Hematopoietic multipotent progenitor cell treated with erythropoietin and hydrocortisone succinate and interleukin-3 and kit ligand, for 15 days (in vitro differentiated cells): Measurements from ENCODE around the gene TEDC1.
A peak's percentile ranks its signal among the peaks of the same experiment; 100 is the strongest.

Experiments
- DNase-seq: peaks from one replicate; pipeline ENCODE4 v3.0.0-alpha.2; 2015; ENCODE audit warnings: low spot score

The TEDC1 gene

GRCh38 chr14:105484997-105485393 is 6.1 kb upstream of the TEDC1 start:
- no peak for DNase-seq

GRCh38 chr14:105485739-105486162 is 5.3 kb upstream of the TEDC1 start:
- peak; percentile 38 for DNase-seq

- no peak for DNase-seq
Measured at GRCh38 chr14:105486163-105486973, 4.7 kb upstream of the TEDC1 start, which contains the start of gene CRIP1. Gene CRIP1, plus strand, starts transcription at chr14:105486886. Its CDS starts 374 bp downstream, at chr14:105487260.

- DNase-seq, result no peak
Measured at GRCh38 chr14:105486974-105487448, 4.0 kb upstream of the TEDC1 start.

- no peak for DNase-seq
Measured at GRCh38 chr14:105487449-105487985, 3.5 kb upstream of the TEDC1 start.

- DNase-seq, result no peak
Measured at GRCh38 chr14:105487986-105488777, 2.9 kb upstream of the TEDC1 start.

- DNase-seq, result no peak
Measured at GRCh38 chr14:105488781-105489541, 2.1 kb upstream of the TEDC1 start.

- DNase-seq, result peak; percentile 80
Measured at GRCh38 chr14:105489542-105490266, 1.3 kb upstream of the TEDC1 start.

- no peak for DNase-seq
Measured at GRCh38 chr14:105490267-105490571, 827 bp upstream of the TEDC1 start.

GRCh38 chr14:105491366-105491973 is 424 bp downstream of the TEDC1 start:
- peak; percentile 90 for DNase-seq

- DNase-seq, result no peak
Measured at GRCh38 chr14:105492031-105492970, 1.3 kb downstream of the TEDC1 start.

- DNase-seq, result no peak
Measured at GRCh38 chr14:105492971-105493871, 2.2 kb downstream of the TEDC1 start.

- DNase-seq, result no peak
Measured at GRCh38 chr14:105493921-105494605, 3.0 kb downstream of the TEDC1 start.

GRCh38 chr14:105494606-105494929 is 3.5 kb downstream of the TEDC1 start:
- no peak for DNase-seq

GRCh38 chr14:105495101-105495989 is 4.3 kb downstream of the TEDC1 start:
- no peak for DNase-seq

- DNase-seq, result no peak
Measured at GRCh38 chr14:105495990-105496830, 5.2 kb downstream of the TEDC1 start.
